K562 (cell line): ENCODE measurements around the gene OR2W1. TPM values are rescaled to one million over a fixed set of nuclear protein-coding genes. Genes with fewer than 3 reads are reported as not detected.

ENCODE experiments used
- ASH1L ChIP-seq: fragments of 450-650 bp; IDR thresholded peaks from 2 replicates; pipeline ENCODE4 v1.6.1; 2018; ENCODE audit warnings: borderline replicate concordance, mild to moderate bottlenecking, low read depth; ENCODE audit not compliant: partially characterized antibody
- ATF1 ChIP-seq, 2 experiments: fragments of 450-650 bp in 1 of 2; IDR thresholded peaks; 2 replicates each; pipeline ENCODE4 v1.6.1; 2016; ENCODE audit warnings: missing compliant biosample characterization in 1 of 2, missing genetic modification characterization in 1 of 2
- CTBP1 ChIP-seq: fragments of 450-650 bp; IDR thresholded peaks from 2 replicates; pipeline ENCODE4 v1.6.1; 2016; ENCODE audit warnings: borderline replicate concordance
- ELF1 ChIP-seq: fragments of 200-800 bp; sonication (Bioruptor generic); IDR thresholded peaks from 2 replicates; pipeline ENCODE4 v1.6.1; 2016; ENCODE audit warnings: missing genetic modification characterization, missing compliant biosample characterization
- GATAD2A ChIP-seq: fragments of 450-650 bp; IDR thresholded peaks from 2 replicates; pipeline ENCODE4 v1.6.1; 2017
- HDAC1 ChIP-seq, 2 experiments: fragments of 450-650 bp; IDR thresholded peaks; 2 replicates each; pipeline ENCODE4 v1.6.1; 2016 to 2017; ENCODE audit warnings: inconsistent platforms in 1 of 2, mild to moderate bottlenecking in 1 of 2, moderate library complexity in 1 of 2
- HLTF ChIP-seq: fragments of 450-650 bp; IDR thresholded peaks from 2 replicates; pipeline ENCODE4 v1.6.1; 2016
- JUND ChIP-seq, 2 experiments: IDR thresholded peaks; 2 replicates in 1 of 2; 3 replicates in 1 of 2; pipeline ENCODE4 v1.6.1; 2011; ENCODE audit warnings: borderline replicate concordance in 2 of 2, low read depth in 2 of 2, low read length in 2 of 2, improper control_type of control experiment in 1 of 2, missing biosample characterization in 1 of 2, missing genetic modification characterization in 1 of 2, missing genetic modification reagents in 1 of 2
- MBD1 ChIP-seq: fragments of 250-450 bp; sonication (Bioruptor Pico); IDR thresholded peaks from 2 replicates; pipeline ENCODE4 v1.8.0; 2022; ENCODE audit warnings: inconsistent platforms
- NRF1 ChIP-seq, 2 experiments: fragments of 450-650 bp; IDR thresholded peaks in 1 of 2; conservative IDR thresholded peaks in 1 of 2; 2 replicates each; pipeline ENCODE4 v1.6.1; 2014; ENCODE audit warnings: mild to moderate bottlenecking in 2 of 2
- PHF20 ChIP-seq: fragments of 450-650 bp; IDR thresholded peaks from 2 replicates; pipeline ENCODE4 v1.6.1; 2018; ENCODE audit not compliant: partially characterized antibody
- POLR2A ChIP-seq: fragments of 450-650 bp; conservative IDR thresholded peaks from 2 replicates; pipeline ENCODE4 v1.6.1; 2016
- POLR2AphosphoS5 ChIP-seq: IDR thresholded peaks from 2 replicates; pipeline ENCODE4 v1.6.1; 2011; ENCODE audit warnings: mild to moderate bottlenecking, low read depth, low read length, moderate library complexity; ENCODE audit not compliant: control insufficient read depth, insufficient read depth
- RAD51 ChIP-seq: fragments of 450-650 bp; IDR thresholded peaks from 2 replicates; pipeline ENCODE4 v1.7.1; 2016; ENCODE audit warnings: low read depth, mild to moderate bottlenecking, borderline replicate concordance
- RFX1 ChIP-seq: fragments of 450-650 bp; IDR thresholded peaks from 2 replicates; pipeline ENCODE4 v1.6.1; 2016; ENCODE audit warnings: mild to moderate bottlenecking, moderate library complexity
- SP1 ChIP-seq: sonication (generic); formaldehyde crosslinking; IDR thresholded peaks from 2 replicates; pipeline ENCODE4 v1.8.1; 2022; ENCODE audit warnings: mild to moderate bottlenecking, missing genetic modification reagents
- TEAD1 ChIP-seq, 2 experiments: fragments of 450-650 bp in 1 of 2; sonication (generic) in 1 of 2; formaldehyde crosslinking; IDR thresholded peaks; 2 replicates each; pipeline versions ENCODE4 v1.4.0 to v1.8.0; 2020 to 2022; ENCODE audit warnings: mild to moderate bottlenecking in 2 of 2, missing genetic modification reagents in 1 of 2
- TFAP4 ChIP-seq: sonication (generic); formaldehyde crosslinking; IDR thresholded peaks from 2 replicates; pipeline ENCODE4 v1.8.0; 2022; ENCODE audit warnings: missing genetic modification reagents, mild to moderate bottlenecking, moderate library complexity, borderline replicate concordance
- YBX1 ChIP-seq: fragments of 450-650 bp; IDR thresholded peaks from 2 replicates; pipeline ENCODE4 v1.7.1; 2016; ENCODE audit warnings: mild to moderate bottlenecking
- YY1 ChIP-seq, 3 experiments: IDR thresholded peaks; 2 replicates each; pipeline ENCODE4 v1.6.1; 2011; ENCODE audit warnings: low read length in 2 of 3, mild to moderate bottlenecking in 2 of 3, moderate library complexity in 2 of 3, borderline replicate concordance in 1 of 3, control low read depth in 1 of 3, low read depth in 1 of 3; ENCODE audit not compliant: insufficient read depth in 3 of 3, insufficient replicate concordance in 2 of 3, control insufficient read depth in 1 of 3, insufficient read length in 1 of 3; ENCODE audit errors: extremely low read depth in 1 of 3
- ZBTB11 ChIP-seq, 3 experiments: fragments of 200-800 bp in 1 of 3; fragments of 250-450 bp in 1 of 3; fragments of 450-650 bp in 1 of 3; sonication (Bioruptor Pico) in 1 of 3; sonication (Bioruptor generic) in 1 of 3; formaldehyde crosslinking in 1 of 3; IDR thresholded peaks; 2 replicates each; pipeline versions ENCODE4 v1.6.1 to v1.8.0; 2016 to 2022; ENCODE audit warnings: mild to moderate bottlenecking in 2 of 3, missing genetic modification characterization in 2 of 3, missing compliant biosample characterization in 1 of 3, moderate library complexity in 1 of 3
- polyA plus RNA-seq, 8 experiments: library from polyadenylated mRNA; depleted of rRNA in 4 of 8; stranded (reverse) in 5 of 8; unstranded in 3 of 8; fragments of >200 nt; fragmentation: Nextera tagmentation in 2 of 8; fragmentation: Illumina TruSeq in 1 of 8; extraction: Ambion mirVana in 2 of 8; extraction: Trizol in 1 of 8; gene quantifications; 2 replicates each; pipeline versions ENCODE4 v1.2.1 to v1.2.3, GENCODE V29; 2011 to 2014; ENCODE audit warnings: inconsistent platforms in 1 of 8, missing spikeins in 1 of 8
- total RNA-seq, 7 experiments: library from RNA; depleted of rRNA in 6 of 7; stranded (reverse); fragments of >200 nt in 6 of 7; fragmentation: Illumina TruSeq in 2 of 7; extraction: Trizol in 2 of 7; gene quantifications; 2 replicates each; pipeline versions ENCODE4 v1.2.1 to v1.2.3, GENCODE V29; 2011 to 2021; ENCODE audit warnings: low replicate concordance in 1 of 7

OR2W1 gene
- total and polyA plus RNA-seq, 9 of the 15 experiments (the other 6 are each of a cell fraction or from before 2014, with no cell fraction given), result not detected

- TF ChIP-seq ATF1 (CRISPR knock-in tag; IDR thresholded peaks at IDR 0.05), result no peak
- peak; percentile 84 for TF ChIP-seq ATF1 (tag; IDR thresholded peaks at IDR 0.05)
- peak; percentile 42; the same call in 1 of the 2 replicates for TF ChIP-seq JUND (IDR thresholded peaks at IDR 0.05; ENCODE audit: borderline replicate concordance, low read depth, low read length)
- no peak for TF ChIP-seq JUND (tag; IDR thresholded peaks at IDR 0.05; ENCODE audit: borderline replicate concordance, low read depth, low read length)
- TF ChIP-seq TEAD1 (CRISPR knock-in tag; IDR thresholded peaks at IDR 0.05), result peak in 1 of 2 experiments; percentile 63; a peak in 1 of 4 replicates
- peak in 1 of 2 experiments; percentile 68; a peak in 2 of 4 replicates for TF ChIP-seq HDAC1 (IDR thresholded peaks at IDR 0.05)
- peak; percentile 81 for TF ChIP-seq TFAP4 (CRISPR knock-in tag)
- TF ChIP-seq ASH1L, result peak; percentile 61
- TF ChIP-seq POLR2AphosphoS5, result peak; percentile 91
- TF ChIP-seq ZBTB11 (CRISPR knock-in tag; IDR thresholded peaks at IDR 0.05), result peak in 1 of 3 experiments; percentile 83; a peak in 2 of 6 replicates
- peak; percentile 34; the same call in 1 of the 2 replicates for TF ChIP-seq HLTF
- no peak for TF ChIP-seq RFX1
- TF ChIP-seq RAD51, result peak; percentile 37; the same call in 1 of the 2 replicates
- TF ChIP-seq MBD1 (CRISPR knock-in tag), result no peak
- peak in 2 of 3 experiments; percentile 13 to 76 for TF ChIP-seq YY1 (IDR thresholded peaks at IDR 0.05; ENCODE audit: borderline replicate concordance in 1 of 3, control insufficient read depth in 1 of 3, extremely low read depth in 1 of 3, insufficient read depth in 3 of 3, insufficient read length in 1 of 3, insufficient replicate concordance in 2 of 3, low read depth in 1 of 3, low read length in 2 of 3)
- TF ChIP-seq CTBP1, result peak; percentile 48; the same call in 1 of the 2 replicates
- TF ChIP-seq ELF1 (tag), result peak; percentile 89
- TF ChIP-seq SP1 (CRISPR knock-in tag), result peak; percentile 34; the same call in 1 of the 2 replicates
- peak; percentile 86 for TF ChIP-seq PHF20
- TF ChIP-seq NRF1 (conservative IDR thresholded peaks at IDR 0.05 in 1 of 2, IDR thresholded peaks at IDR 0.05 in 1 of 2), result peak; percentile 78 to 80
- TF ChIP-seq YBX1, result no peak
- peak; percentile 95 for TF ChIP-seq POLR2A
- TF ChIP-seq GATAD2A, result no peak
These were observed 39.6 kb downstream of the OR2W1 start, which contains the start of gene ZNF311 (continued) for GRCh38 chr6:29005183-29005885.
